DMS153 treated with DMSO at 0.1 percent for 48 hours (cell line): ENCODE results near the gene CFAP299.
"Not testable (repeated sequence)": the region's sequence is repeated elsewhere in the genome, so short reads cannot be mapped to it uniquely, and the experiment has no call there.

ENCODE experiments used
- DNase-seq: peaks from one replicate; lab custom pipeline; 2025; ENCODE audit not compliant: unreplicated experiment; lab: John Stamatoyannopoulos, UW

Gene CFAP299

GRCh38 chr4:80324171-80324570, 11.4 kb upstream of the CFAP299 start:
- DNase-seq = no peak

- no peak for DNase-seq
Observed at GRCh38 chr4:80331693-80332092, 3.8 kb upstream of the CFAP299 start.

- DNase-seq = no peak
Observed at GRCh38 chr4:80333121-80333520, 2.4 kb upstream of the CFAP299 start.

- no peak for DNase-seq
Observed at GRCh38 chr4:80334568-80334967, 962 bp upstream of the CFAP299 start.

GRCh38 chr4:80335226-80335553, 340 bp upstream of the CFAP299 start:
- no peak for DNase-seq

GRCh38 chr4:80336582-80336981, 1.1 kb downstream of the CFAP299 start:
- peak; percentile 17 for DNase-seq

GRCh38 chr4:80340036-80340435, 4.5 kb downstream of the CFAP299 start:
- no peak for DNase-seq

GRCh38 chr4:80342684-80343083, 7.2 kb downstream of the CFAP299 start:
- not testable (repeated sequence) for DNase-seq

GRCh38 chr4:80343887-80344286, 8.4 kb downstream of the CFAP299 start:
- no peak for DNase-seq

GRCh38 chr4:80360084-80360483, 24.6 kb downstream of the CFAP299 start:
- no peak for DNase-seq

- DNase-seq = no peak
Observed at GRCh38 chr4:80360900-80361299, 25.4 kb downstream of the CFAP299 start.

GRCh38 chr4:80361329-80361900, 25.9 kb downstream of the CFAP299 start:
- DNase-seq = no peak

GRCh38 chr4:80362578-80363181, 27.1 kb downstream of the CFAP299 start:
- peak; percentile 19 for DNase-seq

GRCh38 chr4:80365928-80366327, 30.4 kb downstream of the CFAP299 start:
- peak; percentile 26 for DNase-seq

GRCh38 chr4:80367737-80368136, 32.2 kb downstream of the CFAP299 start:
- no peak for DNase-seq

GRCh38 chr4:80370635-80371034, 35.1 kb downstream of the CFAP299 start:
- DNase-seq = no peak

GRCh38 chr4:80371046-80371445, 35.5 kb downstream of the CFAP299 start:
- no peak for DNase-seq

GRCh38 chr4:80374180-80374579, 38.6 kb downstream of the CFAP299 start:
- DNase-seq = no peak

GRCh38 chr4:80382090-80382832, 46.7 kb downstream of the CFAP299 start:
- no peak for DNase-seq

GRCh38 chr4:80385397-80386280, 50.1 kb downstream of the CFAP299 start:
- DNase-seq = no peak

GRCh38 chr4:80386281-80386886, 50.9 kb downstream of the CFAP299 start:
- no peak for DNase-seq
